Spleen (tissue), 11 donors: Measurements from ENCODE around the gene SCN8A. TPM values are rescaled to one million over a fixed set of nuclear protein-coding genes. Genes with fewer than 3 reads are reported as not detected.

ENCODE experiments used
- DNase-seq: peaks from one replicate; pipeline ENCODE4 v3.0.0-alpha.2; 2020
- H3K27ac ChIP-seq, 8 donors: fragments of 200-600 bp; sonication (generic) in 7 of 8; 1 replicate in 4 of 8; 2 replicates in 4 of 8; pipeline versions ENCODE4 v1.5.0 to v1.8.0; 2016 to 2021; ENCODE audit warnings: inconsistent platforms in 4 of 8, mild to moderate bottlenecking in 4 of 8, moderate library complexity in 1 of 8
- H3K27me3 ChIP-seq, 7 donors: fragments of 200-600 bp; sonication (generic) in 6 of 7; replicated peaks in 1 of 7; 1 replicate in 4 of 7; 2 replicates in 3 of 7; pipeline versions ENCODE4 v1.5.0 to v1.8.0; 2016 to 2021; ENCODE audit warnings: inconsistent platforms in 3 of 7, mild to moderate bottlenecking in 1 of 7
- H3K36me3 ChIP-seq, 6 donors: fragments of 200-600 bp; sonication (generic) in 5 of 6; 1 replicate in 4 of 6; 2 replicates in 2 of 6; pipeline versions ENCODE4 v1.5.0 to v1.8.0; 2016 to 2021; ENCODE audit warnings: inconsistent platforms in 2 of 6
- H3K4me1 ChIP-seq, 6 donors: fragments of 200-600 bp; sonication (generic) in 5 of 6; 1 replicate in 3 of 6; 2 replicates in 3 of 6; pipeline versions ENCODE4 v1.5.0 to v1.8.0; 2016 to 2021; ENCODE audit warnings: inconsistent platforms in 3 of 6
- H3K4me3 ChIP-seq, 8 donors: fragments of 200-600 bp; sonication (generic) in 7 of 8; 1 replicate in 4 of 8; 2 replicates in 4 of 8; pipeline versions ENCODE4 v1.5.0 to v1.8.0; 2016 to 2021; ENCODE audit warnings: inconsistent platforms in 4 of 8, mild to moderate bottlenecking in 4 of 8, moderate library complexity in 2 of 8
- H3K9me3 ChIP-seq, 8 donors: fragments of 200-600 bp; sonication (generic) in 7 of 8; 1 replicate in 4 of 8; 2 replicates in 4 of 8; pipeline versions ENCODE4 v1.5.0 to v1.8.0; 2016 to 2021; ENCODE audit warnings: inconsistent platforms in 4 of 8
- POLR2A ChIP-seq, 3 donors: fragments of 450-650 bp; IDR thresholded peaks; one replicate each; pipeline ENCODE4 v1.5.1; 2017; ENCODE audit warnings: antibody characterized with exemption in 3 of 3, mild to moderate bottlenecking in 1 of 3
- POLR2AphosphoS5 ChIP-seq, 3 donors: sonication (generic); formaldehyde crosslinking; IDR thresholded peaks; one replicate each; pipeline ENCODE4 v1.5.1; 2017; ENCODE audit warnings: antibody characterized with exemption in 3 of 3
- WGBS, 5 donors: extraction: QIAGEN DNeasy Blood & Tissue Kit in 3 of 5; methylation state at CpG; one replicate each; pipeline versions ENCODE4 v1.1.5 to v1.1.7; 2013 to 2018; 5-methylcytosine and 5-hydroxymethylcytosine counted together
- intact Hi-C: fragments of 100-400 bp; cut with DNase I; formaldehyde crosslinking; loops from one replicate; pipeline ENCODE4 v1.15.0; 2023; ENCODE audit warnings: low total_unique reads
- polyA plus RNA-seq, 3 donors: library from polyadenylated mRNA; stranded (reverse); fragments of 200-250 nt; gene quantifications; one replicate each; pipeline ENCODE4 v1.2.1, GENCODE V29; 2013
- total RNA-seq, 7 donors: library from RNA; depleted of rRNA in 3 of 7; stranded (reverse); fragments of >200 nt in 3 of 7; fragmentation: NEBNext Ultra II Directional in 4 of 7; extraction: Animal tissue kit (Norgen Biotek cat#: 25700) in 4 of 7; gene quantifications; one replicate each; pipeline versions ENCODE4 v1.1.0 to v1.2.1, GENCODE V29; 2016 to 2021
- TF ChIP-seq, protein P1 (sequence below), 11 experiments: fragments of 200-600 bp in 7 of 11; fragments of 450-650 bp in 4 of 11; sonication (generic) in 4 of 11; IDR thresholded peaks in 8 of 11; conservative IDR thresholded peaks in 3 of 11; 1 replicate in 7 of 11; 2 replicates in 4 of 11; pipeline versions ENCODE4 v1.4.0 to v1.8.0; 2016 to 2021; ENCODE audit warnings: antibody characterized with exemption in 11 of 11, inconsistent platforms in 4 of 11, mild to moderate bottlenecking in 1 of 11
- donor health status: healthy with polysubstance abuse.
- donor health status: DM: no; HTN: no; CAD: no; lungs with moderate emphysema.
- donor health status: DM: no; HTN: no; CAD: no.
- donor health status: Bipolar disorder and iron deficiency.
- donor health status: healthy.
- donor health status: DM: no; HTN: no; CAD: no.
- donor health status: DM: yes; HTN: yes; CAD: no.

Gene SCN8A
- total and polyA plus RNA-seq, 10 donors: 0.17 to 4.7 (median 3.0) TPM

DNA sequence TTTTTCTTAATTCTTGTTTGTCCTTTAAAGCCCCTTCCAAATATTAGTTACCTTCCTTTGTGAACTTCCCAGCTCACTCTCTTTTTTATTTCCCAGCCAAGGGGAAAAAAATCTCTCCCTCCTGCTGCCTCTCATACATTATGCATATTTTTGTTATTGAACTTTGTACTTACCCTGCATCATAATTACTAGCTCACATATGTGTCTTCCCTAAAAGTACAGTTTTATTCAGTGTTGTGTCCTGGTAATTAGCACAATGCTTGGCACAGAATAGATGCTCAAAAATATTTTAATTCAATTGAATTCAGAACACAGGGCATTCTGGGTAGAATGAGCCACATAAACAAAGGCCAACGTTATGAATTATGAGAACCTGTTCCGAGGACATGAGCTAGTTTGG is 91.9 kb downstream of the SCN8A start:
- no peak overlapping the region for H3K4me3 ChIP-seq
- H3K4me1 ChIP-seq: peaks cover 0 to 14% (median 0%) of the 10 kb centered on the region in 6 donors
- TF ChIP-seq POLR2A (IDR thresholded peaks at IDR 0.05) (no peak), POLR2AphosphoS5 (IDR thresholded peaks at IDR 0.05) (no peak)
- TF ChIP-seq, protein P1, sequence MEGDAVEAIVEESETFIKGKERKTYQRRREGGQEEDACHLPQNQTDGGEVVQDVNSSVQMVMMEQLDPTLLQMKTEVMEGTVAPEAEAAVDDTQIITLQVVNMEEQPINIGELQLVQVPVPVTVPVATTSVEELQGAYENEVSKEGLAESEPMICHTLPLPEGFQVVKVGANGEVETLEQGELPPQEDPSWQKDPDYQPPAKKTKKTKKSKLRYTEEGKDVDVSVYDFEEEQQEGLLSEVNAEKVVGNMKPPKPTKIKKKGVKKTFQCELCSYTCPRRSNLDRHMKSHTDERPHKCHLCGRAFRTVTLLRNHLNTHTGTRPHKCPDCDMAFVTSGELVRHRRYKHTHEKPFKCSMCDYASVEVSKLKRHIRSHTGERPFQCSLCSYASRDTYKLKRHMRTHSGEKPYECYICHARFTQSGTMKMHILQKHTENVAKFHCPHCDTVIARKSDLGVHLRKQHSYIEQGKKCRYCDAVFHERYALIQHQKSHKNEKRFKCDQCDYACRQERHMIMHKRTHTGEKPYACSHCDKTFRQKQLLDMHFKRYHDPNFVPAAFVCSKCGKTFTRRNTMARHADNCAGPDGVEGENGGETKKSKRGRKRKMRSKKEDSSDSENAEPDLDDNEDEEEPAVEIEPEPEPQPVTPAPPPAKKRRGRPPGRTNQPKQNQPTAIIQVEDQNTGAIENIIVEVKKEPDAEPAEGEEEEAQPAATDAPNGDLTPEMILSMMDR (IDR thresholded peaks at IDR 0.05 in 8 of 11, conservative IDR thresholded peaks at IDR 0.05 in 3 of 11): no peak
- WGBS, 5 donors: 84 to 95% (median 88%) methylated on average over 2 of the region's 2 CpGs
- intact Hi-C loops: no loop called here
- no peak for DNase-seq
- H3K9me3 ChIP-seq: no peaks in the 10 kb centered on the region
- H3K36me3 ChIP-seq: no peaks in the 10 kb centered on the region
- H3K27ac ChIP-seq: no peak overlapping the region
- H3K27me3 ChIP-seq: no peaks in the 10 kb centered on the region

GRCh38 chr12:51683763-51684357 is 92.8 kb downstream of the SCN8A start:
- Histone ChIP-seq H3K9me3 (no peaks in the 10 kb centered on the region), H3K4me3 (no peak overlapping the region), H3K27me3 (no peaks in the 10 kb centered on the region), H3K36me3 (no peaks in the 10 kb centered on the region), H3K27ac (no peak overlapping the region), H3K4me1 (peaks cover 0 to 14% (median 0%) of the 10 kb centered on the region in 6 donors)
- 72 to 89% (median 81%) methylated on average over 4 of the region's 4 CpGs for WGBS, 5 donors
- TF ChIP-seq POLR2AphosphoS5 (IDR thresholded peaks at IDR 0.05) (no peak), POLR2A (IDR thresholded peaks at IDR 0.05) (no peak)
- TF ChIP-seq, protein P1 (IDR thresholded peaks at IDR 0.05 in 8 of 11, conservative IDR thresholded peaks at IDR 0.05 in 3 of 11): no peak
- intact Hi-C loops: no loop called here
- no peak for DNase-seq

DNA sequence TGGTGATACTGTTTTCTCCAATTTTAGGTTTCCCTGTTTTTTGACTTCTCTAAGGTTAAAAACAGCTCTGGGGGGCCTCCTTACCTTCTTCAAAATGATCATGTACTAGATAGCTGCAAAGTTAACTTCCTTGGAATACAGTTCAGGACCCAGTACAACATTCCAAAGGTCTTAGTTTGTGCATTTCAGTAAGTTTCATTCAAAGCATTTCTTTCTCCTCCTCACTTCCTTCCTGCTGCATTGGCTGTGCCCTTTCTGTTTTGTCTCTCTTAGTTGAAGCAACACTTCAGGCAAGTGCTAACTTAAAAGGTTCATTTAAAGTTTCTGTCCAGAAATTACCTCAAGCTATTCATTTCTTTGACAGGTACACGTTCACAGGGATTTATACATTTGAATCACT is 95.7 kb downstream of the SCN8A start:
- intact Hi-C loops: no loop called here
- Histone ChIP-seq H3K4me3 (no peak overlapping the region), H3K27me3 (no peaks in the 10 kb centered on the region), H3K36me3 (no peaks in the 10 kb centered on the region), H3K4me1 (peaks cover 0 to 14% (median 0%) of the 10 kb centered on the region in 6 donors), H3K27ac (peak overlapping the region in 2 of 8 donors; percentile 17 to 42), H3K9me3 (no peaks in the 10 kb centered on the region)
- no peak for DNase-seq
- no peak for TF ChIP-seq POLR2AphosphoS5 (IDR thresholded peaks at IDR 0.05)
- no peak for TF ChIP-seq POLR2A (IDR thresholded peaks at IDR 0.05)
- TF ChIP-seq, protein P1 (IDR thresholded peaks at IDR 0.05 in 8 of 11, conservative IDR thresholded peaks at IDR 0.05 in 3 of 11): no peak
- WGBS, 5 donors: 42 to 67% (median 53%) methylated on average over 1 of the region's 1 CpG

DNA sequence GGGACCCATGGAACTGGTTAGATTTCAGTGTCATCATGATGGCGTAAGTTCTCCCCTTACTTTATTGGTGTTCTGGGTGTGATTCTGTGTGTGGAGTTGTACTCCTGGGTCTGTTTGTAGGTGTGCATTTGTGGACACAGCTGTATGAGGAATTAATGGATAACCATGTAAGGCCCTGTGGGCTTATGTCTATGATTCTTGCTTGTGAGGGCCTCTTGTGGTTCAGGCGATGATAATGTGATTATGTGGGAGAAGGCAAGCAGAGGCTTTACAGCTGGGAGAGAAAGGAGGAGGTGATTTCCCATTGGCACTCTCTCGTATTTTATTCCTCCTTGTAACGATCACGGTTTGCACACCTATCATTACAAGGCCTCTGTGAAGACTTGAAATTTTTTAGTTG is 96.1 kb downstream of the SCN8A start:
- intact Hi-C loops: no loop called here
- DNase-seq: no peak
- TF ChIP-seq, protein P1 (IDR thresholded peaks at IDR 0.05 in 8 of 11, conservative IDR thresholded peaks at IDR 0.05 in 3 of 11): no peak
- no peak for TF ChIP-seq POLR2AphosphoS5 (IDR thresholded peaks at IDR 0.05)
- Histone ChIP-seq H3K27me3 (no peaks in the 10 kb centered on the region), H3K9me3 (no peaks in the 10 kb centered on the region), H3K4me3 (no peak overlapping the region), H3K4me1 (peaks cover 0 to 14% (median 0%) of the 10 kb centered on the region in 6 donors), H3K27ac (peak overlapping the region in 3 of 8 donors; percentile 3 to 42 (median 17)), H3K36me3 (no peaks in the 10 kb centered on the region)
- WGBS, 5 donors: 70 to 95% (median 83%) methylated on average over 5 of the region's 5 CpGs
